Measurements from ENCODE around the gene RBX1.
A peak's percentile ranks its signal among the peaks of the same experiment; 100 is the strongest.
"Not testable (repeated sequence)": the region's sequence is repeated elsewhere in the genome, so short reads cannot be mapped to it uniquely, and the experiment has no call there.

The RBX1 gene

DNA sequence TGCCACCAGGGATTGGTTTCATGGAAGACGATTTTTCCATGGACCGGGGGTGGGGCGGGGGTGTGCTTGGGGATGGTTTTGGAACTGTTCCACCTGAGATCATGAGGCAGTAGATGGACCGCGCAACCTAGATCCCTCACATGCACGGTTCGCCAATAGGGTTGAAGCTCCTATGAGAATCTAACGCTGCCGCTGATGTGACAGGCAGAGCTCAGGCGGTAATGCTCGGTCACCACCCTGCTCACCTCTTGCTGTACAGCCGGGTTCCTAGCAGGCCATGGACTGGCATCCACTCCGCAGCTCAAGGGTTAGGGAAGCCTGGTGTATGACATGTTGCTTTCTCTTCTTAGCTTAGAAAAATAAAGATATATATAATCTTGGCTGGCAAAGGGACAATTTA, 22.0 kb downstream of the RBX1 start:
- DNase-seq: no peak

DNA sequence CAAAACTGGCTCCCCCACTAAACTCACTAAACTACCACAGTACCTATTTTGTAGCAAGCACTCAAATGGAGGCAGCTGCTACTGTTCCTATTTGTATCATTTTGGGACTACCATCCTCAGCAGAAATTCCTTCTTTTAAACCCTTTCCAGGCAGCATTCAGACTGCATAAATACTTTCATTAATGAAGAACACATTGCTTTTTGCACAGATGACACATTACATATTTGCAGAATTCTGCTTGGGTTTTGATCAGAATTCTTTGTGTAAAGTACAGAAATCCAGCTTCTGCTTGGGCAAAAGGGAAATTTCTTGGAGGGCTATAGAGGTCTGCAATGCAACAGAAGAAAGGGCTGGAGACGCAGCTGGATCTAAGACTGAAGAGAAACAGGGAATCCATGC, 24.2 kb downstream of the RBX1 start:
- no peak for DNase-seq

DNA sequence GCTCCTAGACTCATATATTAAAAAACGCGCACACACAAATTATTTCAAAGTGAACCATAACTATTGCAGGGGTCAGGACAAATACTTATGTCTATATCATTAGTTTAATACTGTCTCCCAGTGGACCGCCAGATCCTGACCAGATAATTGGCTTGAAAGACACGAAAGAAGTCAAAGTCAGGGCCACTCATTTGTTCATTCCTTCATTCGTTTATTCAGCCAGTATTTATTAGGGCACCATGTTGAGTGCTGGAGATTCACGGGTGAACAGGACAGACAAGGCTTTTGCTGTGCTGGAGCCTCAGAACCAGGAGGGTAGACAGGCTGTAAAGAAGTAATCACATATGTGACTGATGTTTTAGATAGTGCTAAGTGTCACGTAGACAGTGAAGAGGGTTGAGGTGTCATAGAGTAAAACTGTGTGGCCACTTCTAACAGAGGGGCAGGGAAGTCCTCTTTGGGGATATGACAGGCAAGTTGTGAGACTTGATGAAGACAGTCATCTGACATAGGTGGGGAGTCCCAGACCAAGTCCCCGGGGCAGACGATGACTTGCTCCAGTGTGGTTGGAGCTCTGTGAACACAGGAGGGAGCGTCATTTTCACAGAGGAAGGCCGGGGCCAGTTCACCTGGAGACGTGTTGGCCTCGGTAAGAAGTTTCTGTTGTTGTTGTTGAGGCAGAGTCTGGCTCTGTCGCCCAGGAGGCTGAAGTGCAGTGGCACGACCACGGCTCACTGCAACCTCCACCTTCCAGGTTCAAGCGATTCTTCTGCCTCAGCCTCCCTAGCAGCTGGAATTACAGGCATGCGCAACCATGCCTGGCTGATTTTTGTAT, 25.9 kb downstream of the RBX1 start:
- DNase-seq: no peak

DNA sequence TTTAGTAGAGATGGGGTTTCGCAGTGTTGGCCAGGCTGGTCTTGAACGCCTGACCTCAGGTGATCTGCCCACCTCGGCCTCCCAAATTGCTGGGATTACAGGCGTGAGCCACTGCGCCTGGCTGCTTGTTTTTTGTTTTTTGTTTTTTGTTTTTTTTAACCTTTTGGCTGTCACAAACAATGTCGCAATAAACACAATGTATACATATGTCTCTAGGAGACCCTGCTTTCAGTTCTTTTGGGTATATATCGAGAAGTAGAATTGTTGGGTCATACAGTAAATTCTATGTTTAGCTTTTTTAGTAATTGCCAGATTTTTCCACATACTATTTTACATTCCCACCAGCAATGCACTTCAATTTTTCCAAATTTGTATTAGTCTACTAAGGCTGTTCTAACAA, 28.0 kb downstream of the RBX1 start:
- no peak for DNase-seq

DNA sequence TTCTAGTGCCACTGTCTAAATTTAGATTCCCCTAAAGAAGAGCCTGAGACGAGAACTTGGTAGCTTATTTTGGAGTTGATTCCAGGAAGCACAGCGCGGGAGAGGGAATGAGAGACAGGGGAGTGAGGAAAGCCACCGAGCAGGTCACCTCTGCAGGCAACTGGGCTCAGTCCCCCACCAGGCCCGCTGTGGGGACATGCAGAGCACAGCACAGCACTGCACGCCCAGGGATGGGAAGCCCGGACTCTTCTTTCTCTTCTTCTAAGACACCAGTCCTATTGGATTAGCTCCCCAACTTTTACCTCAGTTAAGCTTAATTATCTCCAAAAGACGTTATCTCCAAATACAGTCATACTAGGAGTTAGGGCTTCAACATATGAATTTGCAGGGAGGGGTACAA, 28.7 kb downstream of the RBX1 start:
- DNase-seq: no peak

DNA sequence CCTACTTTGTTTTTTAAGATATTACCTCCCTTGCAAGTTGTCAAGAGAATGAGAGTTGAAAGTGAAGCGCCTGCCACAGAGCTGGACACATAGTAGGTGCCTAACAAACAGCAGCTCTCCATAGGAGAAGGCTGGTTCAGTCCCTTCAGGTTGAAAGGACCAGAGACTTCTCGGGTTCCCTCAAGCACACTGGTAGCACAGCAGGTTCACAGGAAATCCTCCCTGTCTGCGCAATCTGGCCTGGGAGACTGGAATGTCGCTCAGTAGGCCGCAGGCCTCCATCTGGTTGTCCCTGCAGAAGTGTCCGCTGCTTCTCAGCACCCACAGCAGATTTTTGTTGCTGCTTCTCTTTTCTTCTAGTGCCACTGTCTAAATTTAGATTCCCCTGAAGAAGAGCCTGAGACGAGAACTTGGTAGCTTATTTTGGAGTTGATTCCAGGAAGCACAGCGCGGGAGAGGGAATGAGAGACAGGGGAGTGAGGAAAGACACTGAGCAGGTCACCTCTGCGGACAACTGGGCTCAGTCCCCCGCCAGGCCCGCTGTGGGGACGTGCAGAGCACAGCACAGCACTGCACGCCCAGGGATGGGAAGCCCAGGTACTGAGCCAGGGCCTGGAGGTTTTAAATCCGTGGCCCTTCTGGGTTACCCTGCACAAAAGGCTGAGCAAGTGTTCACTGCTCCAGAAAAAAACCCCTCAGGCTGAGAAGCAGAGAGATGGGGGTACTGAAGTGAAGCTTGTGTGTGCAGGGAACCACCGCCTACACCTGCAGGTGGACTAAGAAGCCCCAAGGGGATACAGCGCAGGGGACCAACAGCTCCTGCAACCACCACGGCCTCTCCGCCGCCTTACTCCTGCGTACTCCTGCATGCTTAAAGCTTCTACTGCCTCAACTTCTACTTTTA, 31.6 kb downstream of the RBX1 start:
- no peak for DNase-seq

DNA sequence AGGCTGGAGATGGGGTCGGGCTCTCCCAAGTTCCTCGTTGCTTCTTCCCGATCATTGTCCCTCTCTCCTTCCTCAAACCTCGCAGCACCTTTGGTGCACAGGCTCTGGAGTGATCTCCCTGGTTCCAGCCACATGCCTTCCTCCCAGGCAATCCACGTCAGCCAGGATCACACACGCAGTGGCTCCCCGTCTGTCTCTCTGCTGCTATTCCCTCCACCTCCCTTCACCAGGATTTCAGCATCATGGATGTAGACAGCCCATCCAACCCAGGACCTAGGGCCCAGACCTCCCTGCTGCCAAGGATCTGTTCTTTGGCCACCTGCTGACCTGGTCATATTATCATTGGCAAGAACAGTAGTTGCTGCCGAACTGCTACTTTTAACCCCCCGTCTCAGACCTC, 40.1 kb downstream of the RBX1 start:
- no peak for DNase-seq

DNA sequence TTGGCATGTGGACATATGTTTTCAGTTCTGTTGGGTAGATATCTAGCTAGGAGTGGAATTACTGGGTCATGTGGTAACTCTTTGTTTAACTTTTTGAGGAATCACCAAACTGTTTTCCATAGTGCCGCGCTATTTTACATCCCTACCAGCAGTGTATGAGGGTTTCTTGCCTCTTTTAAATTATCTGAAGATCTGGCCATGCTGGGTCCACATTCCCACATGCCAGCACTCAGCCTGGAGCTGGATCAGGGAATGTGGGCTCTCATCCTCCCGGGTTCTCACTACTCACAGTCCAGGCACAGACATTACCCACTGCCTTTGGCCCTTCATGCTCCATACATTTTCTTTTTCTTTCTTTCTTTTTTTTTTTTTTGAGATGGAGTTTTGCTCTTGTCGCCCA, 44.6 kb downstream of the RBX1 start:
- DNase-seq: no peak

DNA sequence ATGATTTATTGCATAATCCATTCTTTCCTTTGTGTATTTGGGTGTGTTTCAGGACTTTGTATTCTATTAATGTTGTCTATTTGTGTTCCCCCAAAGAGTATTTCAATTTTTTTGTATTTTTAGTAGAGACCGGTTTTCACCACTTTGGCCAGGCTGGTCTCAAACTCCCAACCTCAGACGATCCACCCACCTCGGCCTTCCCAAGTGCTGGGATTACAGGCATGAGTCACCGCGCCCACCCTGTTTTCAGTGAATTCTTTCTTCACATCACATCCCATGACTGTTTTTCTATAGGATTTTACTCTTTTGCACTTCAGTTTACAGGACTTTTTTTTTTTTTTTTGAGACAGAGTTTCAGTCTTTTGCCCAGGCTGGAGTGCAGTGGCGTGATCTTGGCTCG, 46.3 kb downstream of the RBX1 start:
- no peak for DNase-seq

DNA sequence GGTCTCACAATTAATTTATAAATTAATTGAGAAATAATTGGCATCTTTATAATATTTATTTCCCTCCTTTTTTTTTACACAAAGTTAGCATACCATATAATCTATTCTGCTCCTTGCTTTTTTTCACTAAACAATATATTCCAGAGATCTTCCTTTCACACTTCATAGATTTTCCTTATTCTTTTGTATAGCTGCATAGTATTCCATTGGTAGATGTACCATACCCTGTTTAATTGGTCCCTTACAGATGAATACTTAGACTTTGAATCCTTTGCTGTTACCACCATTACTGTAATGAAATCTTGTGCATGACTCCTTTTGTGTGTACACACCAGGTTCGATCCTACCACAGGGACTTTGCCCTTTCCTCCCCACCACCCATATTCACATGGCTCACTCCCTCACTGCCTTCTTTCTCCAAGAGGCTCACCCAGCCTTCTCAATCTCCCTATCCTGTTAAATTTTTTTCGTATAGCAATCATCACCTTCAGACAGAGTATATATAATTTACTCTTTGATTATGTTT, 48.9 kb downstream of the RBX1 start:
- no peak for DNase-seq

DNA sequence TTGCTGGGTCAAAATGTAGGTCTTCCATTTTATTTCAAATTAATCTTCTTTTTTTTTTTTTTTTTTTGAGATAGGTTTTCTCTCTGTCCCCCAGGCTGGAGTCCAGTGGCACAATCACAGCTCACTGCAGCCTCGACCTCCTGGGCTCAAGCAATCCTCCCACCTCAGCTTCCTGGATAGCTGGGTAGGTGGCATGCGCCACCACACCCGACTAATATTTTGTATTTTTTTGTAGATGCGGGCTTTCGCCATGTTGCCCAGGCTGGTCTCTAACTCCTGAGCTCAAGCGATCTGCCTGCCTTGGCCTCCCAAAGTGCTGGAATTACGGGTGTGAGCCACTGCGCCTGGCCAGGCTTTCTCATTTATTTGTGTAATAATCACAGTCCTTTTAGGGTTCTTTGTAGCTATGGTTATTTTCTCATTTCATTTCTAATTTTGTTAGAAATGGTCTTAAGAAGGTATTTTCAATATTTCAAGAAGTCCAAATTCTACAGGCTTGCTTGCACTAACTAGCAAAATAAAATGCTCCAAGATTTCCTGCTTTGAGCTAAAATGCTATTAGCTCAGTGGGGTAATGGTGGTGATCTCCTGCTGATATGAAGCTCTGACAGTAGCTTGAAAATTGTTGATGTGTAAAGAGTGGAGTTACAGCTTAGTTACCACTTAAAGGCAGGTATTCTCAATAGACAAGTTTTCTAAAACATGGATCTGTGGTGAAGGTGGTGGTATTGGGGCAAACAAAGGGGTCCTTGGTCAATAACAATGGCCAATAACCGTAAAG, 50.0 kb downstream of the RBX1 start:
- DNase-seq: no peak

DNA sequence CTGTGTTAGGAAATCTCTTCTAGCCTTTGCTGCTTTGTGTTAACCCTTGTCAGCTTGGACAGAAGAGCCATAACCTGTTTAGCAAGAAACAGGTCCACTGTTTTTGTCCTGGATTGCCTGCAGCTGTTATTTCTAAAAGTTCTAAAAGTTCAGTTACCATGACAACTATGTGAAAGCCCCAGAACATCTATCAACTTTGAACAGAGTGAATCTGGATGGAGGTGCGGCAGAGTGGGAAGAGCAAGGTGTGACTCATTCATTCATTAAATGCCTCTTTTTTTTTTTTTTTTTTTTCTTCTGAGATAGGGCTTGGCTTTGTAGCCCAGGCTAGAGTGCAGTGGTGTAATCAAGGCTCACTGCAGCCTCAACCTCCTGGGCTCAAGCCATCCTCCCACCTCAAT, 50.5 kb downstream of the RBX1 start:
- DNase-seq: no peak

DNA sequence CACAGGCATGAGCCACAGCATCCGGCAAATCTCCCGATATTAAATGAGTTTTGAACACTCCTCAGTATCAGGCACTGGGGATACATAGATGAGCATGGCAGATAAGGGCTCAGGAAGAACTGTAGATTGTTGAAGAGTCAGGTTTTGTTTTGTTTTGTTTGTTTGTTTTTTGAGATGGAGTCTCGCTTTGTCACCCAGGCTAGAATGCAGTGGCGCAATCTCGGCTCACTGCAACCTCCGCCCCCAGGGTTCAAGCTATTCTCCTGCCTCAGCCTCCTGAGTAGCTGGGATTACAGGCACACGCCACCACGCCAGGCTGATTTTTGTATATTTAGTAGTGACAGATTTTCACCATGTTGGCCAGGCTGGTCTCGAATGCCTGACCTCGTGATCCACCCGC, 51.2 kb downstream of the RBX1 start:
- not testable (repeated sequence) for DNase-seq

DNA sequence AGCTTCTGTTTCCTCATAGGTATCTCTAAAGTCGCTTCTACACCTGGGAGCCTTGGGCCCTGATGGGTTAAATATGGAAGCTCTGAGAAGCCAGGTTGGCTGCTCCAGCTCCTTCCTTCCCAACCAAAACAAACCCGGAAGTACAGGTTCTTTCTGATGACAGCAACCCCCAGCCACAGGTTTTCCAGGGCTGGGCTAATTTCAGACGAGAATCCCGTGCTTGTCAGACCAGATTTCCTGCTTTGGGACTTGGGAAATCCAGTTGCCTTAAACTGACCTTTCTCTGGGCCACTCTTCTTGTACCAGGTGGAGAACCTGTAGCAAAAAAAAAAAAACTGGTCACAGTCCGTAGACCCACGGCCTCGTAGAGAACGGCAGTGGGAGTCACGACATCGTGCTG, 51.9 kb downstream of the RBX1 start:
- DNase-seq: no peak

DNA sequence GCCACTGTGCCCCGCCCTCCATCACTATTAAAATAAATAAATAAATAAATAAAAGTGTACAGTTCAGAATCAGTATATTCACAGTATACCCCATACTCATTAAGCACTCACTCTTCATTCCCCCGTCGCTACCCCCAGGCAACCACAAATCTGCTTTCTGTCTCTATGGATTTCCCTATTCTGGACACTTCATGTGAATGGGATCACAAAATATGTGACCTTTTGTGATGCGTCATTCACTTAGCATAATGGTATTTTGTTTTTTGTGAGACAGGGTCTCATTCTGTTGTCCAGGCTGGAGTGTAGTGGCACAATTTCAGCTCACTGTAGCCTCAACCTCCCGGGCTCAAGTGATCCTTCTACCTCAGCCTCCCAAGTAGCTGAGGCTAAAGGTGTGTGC, 52.8 kb downstream of the RBX1 start:
- DNase-seq: no peak

DNA sequence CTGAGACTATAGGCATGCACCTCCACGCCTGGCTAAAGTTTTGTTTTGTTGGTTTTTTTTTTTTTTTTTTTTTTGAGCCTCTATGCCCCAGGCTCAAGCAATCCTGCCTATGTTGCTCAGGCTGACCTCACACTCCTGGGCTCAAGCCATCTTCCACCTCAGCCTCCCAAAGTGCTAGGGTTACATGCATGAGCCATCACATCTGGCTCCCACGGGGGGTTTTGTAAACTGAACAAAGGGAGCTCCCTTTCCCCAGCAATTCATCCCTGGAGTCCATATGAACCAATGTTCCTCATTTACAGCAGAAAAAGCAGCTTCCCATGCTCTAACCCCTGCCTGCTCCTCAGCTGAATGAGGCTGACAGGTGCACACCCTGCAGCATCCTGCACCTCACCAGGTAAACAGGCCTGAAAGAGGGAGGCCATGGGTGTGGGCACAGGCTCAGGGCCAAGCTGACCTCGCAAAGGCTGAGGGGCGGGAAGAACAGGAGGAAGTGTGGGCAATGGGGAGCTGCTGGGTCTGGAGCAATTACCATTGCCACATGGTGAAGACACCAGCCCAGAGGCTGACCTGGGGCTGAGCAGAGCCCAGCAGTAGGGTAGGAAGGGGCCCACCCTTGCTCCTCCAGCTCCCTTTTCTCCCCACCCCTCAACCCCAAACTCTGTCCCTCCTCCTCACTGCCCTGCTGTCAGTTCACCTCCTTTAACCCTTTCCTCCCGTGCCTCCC, 58.2 kb downstream of the RBX1 start:
- DNase-seq: no peak

DNA sequence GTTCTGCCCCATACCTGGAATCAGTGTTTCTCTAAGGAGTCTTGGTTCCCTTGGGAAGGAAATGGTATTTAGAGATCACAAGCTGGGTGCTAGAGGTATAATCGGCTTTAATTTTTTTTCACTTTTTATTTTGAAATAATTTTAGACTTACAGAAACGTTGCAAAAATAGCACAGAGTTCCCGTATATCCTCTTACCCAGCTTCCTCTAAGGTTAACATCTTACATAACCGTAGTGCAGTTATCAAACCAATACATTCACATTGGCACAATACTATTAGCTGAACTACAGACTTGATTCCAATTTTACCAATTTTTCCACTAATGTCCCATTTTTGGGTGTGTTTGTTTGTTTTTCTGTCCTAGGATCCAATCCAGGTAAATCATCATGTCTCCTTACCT, 63.8 kb downstream of the RBX1 start:
- no peak for DNase-seq

DNA sequence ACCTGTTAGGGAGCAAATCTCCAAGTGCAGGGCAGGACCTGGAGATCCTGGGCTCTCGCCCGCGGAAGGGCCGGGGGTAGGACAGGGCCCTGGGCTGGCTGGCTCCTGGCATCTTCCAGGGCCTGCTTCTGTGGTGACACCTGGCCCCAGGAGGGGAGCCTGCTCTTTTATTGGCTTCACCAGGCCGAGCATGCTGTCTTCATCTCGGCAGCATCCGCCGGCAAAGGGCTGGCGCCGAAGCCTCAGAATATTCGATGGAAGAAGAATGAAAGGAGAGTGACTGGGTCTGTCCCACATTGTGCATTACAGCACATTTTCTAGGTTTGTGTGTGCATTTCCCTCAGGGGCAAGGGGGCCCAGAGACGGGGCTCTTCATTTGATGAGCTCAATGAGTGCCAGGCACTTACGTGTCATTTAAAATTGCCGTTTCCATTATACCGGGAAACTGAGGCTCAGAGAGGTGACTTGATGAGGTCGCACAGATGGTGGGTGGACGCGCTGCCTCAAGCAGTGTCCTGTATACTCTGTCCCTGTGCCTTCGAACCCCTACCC, 70.0 kb downstream of the RBX1 start:
- DNase-seq: no peak

DNA sequence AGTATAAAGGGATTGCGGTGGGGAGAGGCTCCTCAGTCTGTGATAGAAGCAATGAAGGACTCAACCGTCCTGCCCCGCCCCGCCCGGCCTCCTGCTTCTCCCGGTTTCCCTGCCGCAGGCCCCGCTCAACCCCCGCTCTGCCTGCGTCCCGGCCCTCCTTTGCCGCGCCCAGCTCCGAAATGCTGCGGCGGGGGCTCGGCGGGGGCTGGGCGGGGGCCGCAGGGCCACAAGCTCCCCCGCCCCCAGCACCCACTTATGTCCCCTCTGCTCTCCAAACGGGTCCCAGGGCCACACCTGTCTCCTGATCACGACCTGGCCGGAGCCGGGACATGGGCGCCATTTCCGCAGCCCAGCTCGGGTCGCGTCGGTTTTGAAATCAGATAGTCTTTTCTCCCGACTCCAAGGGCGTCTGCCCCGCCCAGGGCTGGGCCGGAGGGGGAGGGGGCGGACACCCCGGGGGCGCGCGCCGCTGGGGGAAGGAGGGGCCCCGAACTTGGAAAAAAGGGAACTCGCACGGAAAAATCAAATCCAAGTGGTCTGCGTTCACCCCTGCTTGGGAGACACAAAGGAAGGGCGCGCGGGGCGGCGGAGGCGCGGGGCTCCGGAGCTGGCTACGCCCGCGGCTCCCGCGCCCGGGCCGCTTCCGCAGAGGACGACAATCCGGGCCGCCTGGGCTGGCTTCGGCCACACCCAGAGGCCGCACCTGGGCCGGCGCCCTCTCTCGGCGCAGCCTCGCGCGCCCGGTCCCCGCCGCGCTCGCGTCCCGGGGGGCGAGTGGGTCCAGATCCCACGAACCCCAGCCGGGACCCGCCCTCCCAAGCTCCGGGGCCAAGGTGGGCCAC, 70.7 kb downstream of the RBX1 start:
- DNase-seq: peak; percentile 19

DNA sequence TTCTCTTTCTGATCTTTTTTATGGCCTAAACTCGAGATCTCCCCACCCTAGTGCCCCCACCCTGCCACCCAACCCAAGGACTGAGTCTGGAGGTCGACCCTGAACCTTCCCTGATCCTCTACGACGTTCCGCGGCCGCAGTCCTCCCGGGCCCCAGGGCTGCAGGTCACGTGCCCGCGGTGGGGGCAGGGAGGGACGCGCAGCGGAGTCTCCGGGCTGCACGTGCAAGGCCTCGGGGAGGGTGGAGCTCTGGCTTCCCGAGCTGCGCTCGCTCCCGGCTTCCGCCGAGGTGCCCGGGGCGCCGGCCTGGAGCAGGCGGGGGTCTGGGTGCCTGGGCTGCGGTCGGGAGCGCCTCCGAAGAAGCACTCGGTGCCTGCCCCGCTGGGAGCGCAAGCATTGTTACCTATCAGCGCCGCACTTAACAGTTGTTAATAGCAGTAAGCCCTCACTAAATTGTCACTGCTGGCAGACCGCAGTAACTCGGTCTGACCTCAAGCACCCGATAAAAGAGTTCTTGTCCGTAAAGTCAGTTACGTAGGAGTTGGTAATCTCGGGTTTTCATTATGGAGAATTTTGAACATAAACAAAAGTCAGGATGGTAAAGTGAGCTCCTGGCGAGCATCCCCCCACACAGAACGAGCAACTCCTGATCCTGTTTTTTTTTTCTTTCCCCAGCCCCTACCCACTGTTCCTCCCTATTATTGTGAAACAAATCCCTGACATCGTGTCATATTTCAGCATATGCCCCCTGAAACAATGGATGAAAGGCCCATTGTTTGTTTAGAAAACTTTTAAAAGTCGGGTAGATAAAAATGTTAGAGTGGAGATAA, 71.5 kb downstream of the RBX1 start:
- peak; percentile 64 for DNase-seq

Measured in effector CD8-positive, alpha-beta T cell (primary cell).